HG03139 (cell line): ENCODE measurements around the gene RIPOR3.
"Not testable (repeated sequence)": the region's sequence is repeated elsewhere in the genome, so short reads cannot be mapped to it uniquely, and the experiment has no call there.

ENCODE experiments used
- ATAC-seq: cut with Tn5 transposase; IDR thresholded peaks from one replicate; pipeline ENCODE4 v1.9.1; 2021; ENCODE audit not compliant: unreplicated experiment

The RIPOR3 gene

DNA sequence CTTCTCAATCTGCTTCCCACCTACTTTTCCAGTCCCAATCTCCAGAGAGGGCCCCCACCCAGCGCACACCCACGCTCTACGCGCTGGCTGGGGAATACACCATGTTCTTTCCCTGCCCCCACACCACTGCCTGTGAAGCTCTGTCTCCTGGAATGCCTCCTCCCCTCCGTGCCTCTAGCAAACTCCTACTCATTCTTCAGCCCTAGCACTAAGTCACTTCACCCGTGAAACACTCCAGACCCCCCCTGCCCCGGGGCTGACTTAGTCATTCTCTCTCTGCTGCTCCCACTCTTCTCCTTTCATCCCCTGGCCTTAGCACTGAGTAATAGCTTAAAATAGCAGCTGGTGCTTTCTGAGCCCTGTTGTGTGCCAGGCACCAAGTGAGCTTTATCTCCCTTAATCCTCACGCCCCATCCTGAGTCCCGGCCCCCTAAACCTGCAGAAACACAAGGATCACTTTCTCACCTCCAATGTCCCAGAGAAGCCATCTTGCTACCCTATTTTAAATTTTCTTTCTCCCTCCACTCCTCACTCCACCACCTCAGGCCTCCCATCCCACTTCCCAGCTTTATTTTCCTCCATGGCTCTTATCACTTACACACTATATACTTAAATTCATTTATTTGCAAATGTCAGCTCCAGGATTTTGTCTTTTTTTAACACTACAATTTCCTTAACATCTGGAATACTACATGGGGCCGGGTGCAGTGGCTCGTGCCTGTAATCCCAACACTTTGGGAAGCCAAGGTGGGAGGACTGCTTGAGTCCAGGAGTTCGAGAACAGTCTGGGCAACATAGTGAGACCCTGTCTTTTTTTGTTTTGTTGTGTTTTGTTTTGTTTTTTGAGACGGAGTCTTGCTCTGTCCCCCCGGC, 33.7 kb upstream of the RIPOR3 start:
- no peak for ATAC-seq

DNA sequence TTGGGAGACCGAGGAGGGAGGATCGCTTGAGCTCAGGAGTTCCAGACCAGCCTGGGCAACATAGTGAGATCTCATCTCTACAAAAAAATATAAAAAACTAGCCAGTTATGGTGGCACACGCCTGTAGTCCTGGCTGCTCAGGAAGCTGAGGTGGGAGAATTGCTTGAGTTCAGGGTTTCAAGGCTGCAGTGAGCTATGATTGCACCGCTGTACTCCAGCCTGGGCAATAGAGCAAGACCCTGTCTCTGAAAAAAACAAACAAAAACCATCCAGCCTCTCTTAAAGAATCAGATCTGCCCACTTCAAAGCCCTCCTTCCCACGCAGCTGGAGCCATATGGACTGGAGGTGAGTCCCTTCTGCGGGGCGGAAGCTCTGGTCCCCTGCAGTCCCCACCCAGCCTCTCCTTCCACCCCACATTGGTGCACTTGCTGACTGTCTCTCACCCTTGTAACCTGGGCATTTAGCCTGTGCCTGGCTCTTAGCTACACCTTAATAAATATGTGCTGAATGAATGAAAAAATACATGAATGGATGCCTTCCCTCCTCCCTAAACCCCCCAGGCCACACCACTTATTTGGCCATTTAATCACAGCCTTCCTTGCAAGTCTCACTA, 32.9 kb upstream of the RIPOR3 start:
- ATAC-seq: no peak

DNA sequence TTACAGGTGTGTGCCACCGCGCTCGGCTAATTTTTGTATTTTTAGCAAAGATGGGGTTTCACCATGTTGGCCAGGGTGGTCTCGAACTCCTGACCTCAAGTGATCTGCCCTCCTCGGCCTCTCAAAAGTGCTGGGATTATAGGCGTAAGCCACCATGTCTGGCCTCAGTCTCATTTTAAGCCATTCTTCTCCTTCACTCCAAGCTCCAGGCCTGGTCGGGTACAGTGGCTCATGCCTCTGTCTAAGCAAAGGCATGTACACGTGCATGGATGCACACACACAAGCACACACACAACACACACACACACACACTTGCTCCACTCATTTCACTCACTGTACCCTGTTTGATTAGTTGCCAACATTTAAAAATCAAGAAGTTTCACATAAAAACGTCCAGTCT, 32.3 kb upstream of the RIPOR3 start:
- ATAC-seq: no peak

DNA sequence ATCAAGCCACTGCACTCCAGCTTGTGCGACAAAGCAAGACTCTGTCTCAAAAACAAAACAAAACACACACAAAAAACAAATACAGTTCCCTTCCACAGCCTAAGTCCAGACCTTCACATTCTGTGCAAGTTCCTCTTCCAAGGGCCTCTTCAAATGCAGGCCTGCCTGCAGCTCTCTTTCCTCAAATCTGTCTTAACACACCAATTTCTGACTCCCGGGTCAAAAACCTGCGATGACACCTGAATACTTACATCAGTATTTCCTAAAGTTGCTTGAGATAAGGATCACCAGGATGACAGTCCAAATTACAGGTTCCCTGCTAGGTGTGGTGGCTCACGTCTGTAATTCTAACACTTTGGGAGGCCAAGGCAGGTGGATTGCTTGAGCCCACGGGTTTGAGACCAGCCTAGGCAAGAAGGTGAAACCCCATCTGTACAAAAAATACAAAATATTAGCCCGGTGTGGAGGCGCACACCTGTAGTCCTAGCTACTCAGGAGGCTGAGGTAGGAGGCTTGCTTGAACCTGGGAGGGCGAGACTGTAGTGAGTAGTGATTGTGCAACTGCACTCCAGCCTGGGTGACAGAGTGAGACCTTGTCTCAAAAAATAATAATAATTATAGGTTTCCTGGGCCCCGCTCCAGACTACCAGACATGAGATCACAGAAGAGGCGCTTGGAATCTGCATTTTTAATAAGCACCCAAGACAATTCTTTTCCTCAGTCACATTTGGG, 31.2 kb upstream of the RIPOR3 start:
- no peak for ATAC-seq

DNA sequence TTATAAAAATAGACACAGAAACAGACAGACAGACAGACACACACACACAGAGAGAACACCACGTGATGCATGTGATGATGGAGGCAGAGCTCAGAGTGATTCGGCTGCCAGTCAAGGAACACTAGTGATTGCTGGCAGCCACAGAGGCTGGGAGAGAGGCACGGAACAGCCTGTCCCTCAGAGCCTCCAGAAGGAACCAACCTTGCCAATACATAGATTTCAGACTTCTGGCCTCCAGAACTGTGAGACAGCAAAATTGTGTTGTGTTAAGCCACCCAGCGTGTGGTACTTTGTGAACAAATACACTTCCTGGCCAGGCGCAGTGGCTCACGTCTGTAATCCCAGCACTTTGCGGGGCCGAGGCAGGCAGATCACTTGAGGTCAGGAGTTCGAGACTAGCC, 30.5 kb upstream of the RIPOR3 start:
- no peak for ATAC-seq

DNA sequence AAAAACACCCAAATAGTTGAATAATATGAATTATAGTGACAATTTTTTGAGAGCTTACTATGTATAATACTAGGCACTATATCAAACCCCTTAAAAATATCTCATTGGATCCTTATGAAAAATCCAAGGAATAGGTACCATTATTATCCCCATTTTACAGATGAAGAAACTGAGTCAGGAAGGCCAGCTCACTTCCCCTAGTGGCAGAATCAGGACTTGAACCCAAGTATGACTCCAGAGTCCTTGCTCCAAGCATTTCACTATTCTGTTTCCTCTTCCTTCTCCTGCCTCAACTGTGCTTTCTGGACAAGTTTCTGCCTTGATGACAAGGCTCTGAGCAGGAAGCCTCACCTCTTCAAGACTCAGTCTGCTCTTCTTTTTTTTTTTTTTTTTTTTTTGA, 29.2 kb upstream of the RIPOR3 start:
- ATAC-seq: no peak

DNA sequence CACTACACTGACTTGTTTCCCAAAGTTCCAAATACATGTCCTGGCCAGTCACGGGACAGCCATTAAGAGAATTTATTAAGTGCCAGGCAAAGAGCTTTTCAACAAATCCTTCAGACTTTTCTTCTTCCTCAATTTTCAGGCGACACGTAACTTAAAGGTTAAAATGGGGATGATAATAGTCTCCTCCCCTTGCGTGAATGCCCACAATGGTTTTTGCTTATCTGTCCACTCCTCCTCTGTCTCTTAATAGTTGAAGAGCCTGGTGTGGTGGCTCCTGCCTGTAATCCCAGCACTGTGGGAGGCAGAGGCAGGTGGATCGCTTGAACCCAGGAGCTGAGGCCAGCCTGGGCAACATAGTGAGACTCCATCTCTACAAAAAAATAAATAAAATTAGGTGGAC, 28.7 kb upstream of the RIPOR3 start:
- no peak for ATAC-seq

DNA sequence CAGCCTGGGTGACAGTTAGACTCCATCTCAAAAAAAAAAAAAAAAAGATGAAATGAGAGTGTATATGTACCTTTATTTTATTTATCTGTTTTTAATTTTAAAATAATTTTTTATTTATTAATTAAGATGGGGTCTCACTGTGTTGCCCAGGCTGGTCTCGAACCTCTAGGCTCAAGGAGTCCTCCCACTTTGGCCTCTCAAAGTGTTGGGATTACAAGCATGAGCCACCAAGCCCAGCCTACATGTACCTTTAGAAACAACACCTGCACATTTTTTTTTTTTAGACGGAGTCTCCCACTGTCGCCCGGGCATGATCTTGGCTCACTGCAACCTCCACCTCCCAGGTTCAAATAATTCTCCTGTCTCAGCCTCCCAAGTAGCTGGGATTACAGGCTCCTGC, 28.0 kb upstream of the RIPOR3 start:
- no peak for ATAC-seq

DNA sequence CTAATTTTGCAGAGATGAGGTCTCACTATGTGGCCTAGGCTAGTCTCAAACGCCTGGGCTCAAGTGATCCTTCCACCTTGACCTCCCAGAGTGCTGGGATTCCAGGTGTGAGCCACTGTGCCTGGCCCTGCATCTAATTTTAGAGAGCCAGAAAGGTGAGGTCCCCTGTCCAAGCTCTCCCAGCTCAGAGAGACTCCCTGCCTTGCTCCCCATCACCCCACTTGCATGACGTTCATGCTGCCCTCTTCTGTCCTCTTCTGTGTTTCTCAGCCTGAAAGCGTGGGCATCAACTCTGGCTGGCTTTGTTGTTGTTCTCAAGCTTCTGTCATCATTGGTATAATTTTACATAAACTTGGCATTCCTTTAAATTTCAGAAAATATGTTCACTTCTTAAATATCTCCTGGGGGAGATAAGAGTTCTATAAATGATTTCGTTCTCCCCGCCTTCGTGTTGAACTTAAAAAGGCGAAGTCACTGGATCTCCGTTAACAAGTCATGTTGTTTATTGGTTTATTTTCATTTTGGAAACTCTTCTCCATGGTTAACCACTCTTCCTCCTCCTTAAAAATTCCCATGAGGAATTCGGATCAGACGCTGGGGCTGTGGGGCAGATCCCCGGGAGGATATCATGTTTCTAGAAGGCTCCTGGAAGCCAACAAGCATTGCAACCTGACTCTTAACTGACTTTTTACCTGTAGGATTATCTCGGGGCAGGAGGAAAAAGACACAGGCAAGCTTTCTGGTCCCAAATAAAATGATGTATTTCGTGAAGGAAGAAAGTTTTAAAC, 26.8 kb upstream of the RIPOR3 start:
- ATAC-seq: no peak

DNA sequence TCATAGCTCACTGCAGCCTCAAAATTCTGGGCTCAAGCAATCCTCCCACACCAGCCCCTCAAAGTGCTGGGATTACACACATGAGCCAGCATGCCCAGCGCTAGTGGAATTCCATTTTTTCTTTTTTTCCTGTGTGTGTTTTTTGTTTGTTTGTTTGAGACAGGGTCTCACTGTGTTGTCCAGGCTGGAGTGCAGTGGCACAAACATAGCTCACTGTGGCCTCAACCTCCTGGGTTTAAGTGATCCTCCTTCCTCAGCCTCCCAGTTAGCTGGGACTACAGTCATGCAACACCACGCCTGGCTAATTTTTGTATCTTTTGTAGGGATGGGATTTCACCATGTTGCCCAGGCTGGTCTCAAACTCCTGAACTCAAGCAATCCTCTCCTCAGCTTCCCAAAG, 26.0 kb upstream of the RIPOR3 start:
- no peak for ATAC-seq

DNA sequence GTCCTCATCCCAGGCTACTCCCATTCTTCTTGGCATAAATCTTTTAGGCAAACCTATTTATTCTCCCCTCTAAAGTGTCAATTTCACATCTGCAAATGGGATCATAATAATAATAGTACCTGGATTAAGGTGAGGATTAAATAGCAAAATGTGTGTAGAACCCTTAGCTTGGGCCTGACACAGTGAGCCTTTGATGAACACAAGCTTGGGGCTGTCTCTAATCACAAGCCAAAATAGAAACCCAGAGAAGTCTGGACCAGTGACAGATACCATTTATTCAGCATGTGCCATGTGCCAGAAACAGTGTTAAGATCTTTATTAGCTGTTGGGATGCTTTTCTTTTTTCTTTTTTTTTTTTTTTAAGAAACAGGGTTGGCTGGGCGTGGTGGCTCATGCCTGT, 25.2 kb upstream of the RIPOR3 start:
- ATAC-seq: no peak

DNA sequence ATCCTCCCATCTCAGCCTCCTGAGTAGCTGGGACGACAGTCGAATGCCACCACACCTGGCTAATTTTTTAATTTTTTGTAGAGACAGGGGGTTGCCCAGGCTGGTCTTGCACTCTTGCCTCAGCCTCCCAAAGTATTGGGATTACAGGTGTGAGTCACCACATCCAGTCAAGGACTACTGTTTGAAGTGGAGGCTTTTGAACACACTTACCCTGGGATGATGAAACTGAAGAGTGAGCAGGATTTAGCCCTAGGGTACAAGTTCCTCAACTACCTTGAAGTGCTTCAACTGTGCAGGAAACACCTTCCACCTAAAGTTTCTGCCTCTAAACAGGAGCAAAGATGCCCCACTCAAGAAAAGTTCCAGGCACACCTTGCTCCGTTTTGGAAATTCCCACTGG, 24.4 kb upstream of the RIPOR3 start:
- ATAC-seq: no peak

DNA sequence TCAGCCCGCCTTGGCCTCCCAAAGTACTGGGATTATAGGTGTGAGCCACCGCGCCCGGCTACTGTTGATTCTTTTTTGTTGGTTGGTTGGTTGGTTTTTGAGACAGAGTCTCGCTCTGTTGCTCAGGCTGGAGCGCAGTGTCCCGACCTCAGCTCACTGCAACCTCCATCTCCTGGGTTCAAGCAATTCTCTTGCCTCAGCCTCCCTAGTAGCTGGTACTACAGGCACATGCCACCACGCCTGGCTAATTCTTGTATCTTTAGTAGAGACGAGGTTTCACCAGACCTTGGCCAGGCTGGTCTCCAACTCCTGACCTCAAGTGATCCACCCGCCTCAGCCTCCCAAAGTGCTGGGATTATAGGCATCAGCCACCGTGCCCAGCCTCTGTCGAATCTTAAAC, 23.1 kb upstream of the RIPOR3 start:
- not testable (repeated sequence) for ATAC-seq

DNA sequence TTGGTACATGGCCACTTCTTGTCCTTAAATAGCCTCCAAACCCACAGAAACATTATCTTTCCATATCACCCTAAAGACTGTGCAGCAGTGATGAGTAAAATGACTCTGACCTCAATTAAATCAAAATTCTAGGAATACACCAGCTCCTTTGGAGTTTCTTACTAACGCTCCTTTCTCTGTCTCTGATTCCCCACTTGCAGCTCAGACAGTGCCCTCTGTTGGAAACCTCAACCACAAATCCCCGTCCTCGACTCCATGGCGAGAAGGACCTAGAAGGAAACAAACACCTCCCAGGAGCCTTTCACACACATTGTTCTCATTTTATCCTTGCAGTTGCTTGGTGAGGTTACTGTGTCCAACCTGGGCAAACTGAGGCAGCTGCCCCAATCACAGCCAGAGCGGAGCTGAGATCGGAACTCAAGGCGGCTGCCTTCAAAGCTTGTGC, 22.3 kb upstream of the RIPOR3 start:
- ATAC-seq: no peak

DNA sequence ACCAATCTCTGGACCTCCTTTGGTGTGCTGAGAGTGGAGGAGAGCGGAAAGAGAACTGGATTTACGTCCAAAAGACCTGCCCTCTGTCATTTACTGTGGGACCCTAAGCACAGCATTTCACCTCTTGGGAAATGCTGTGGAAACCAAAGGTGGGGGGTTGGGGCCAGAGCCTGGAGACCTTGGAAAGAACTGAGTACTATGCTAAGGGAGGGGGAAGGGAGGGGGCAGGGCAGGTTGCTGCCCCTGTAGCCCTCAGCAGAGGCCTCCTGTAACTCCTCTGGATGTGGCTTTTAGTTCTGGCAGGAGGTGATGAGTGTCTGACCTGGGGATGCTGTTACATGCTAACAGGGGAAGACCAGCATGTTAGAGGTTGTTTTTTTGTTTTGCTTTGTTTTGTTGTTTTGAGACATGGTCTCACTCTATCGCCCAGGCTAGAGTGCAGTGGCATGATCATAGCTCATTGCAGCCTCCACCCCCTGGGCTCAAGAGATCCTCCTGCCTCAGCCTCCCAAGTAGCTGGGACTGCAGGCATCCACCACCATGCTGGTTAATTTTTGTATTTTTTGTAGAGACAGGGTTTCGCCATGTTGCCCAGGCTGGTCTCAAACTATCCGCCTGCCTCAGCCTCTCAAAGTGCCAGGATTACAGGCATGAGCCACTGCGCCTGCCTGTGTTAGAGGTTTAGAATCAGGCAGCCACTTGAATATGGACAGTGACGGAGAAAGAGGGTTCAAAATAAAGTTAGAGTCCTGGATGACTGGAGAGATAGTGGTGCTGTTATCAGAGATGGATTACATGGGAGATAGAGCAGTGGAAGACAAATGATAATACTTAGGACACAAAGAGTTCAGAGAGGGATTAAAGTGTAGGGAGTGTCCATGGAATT, 21.7 kb upstream of the RIPOR3 start:
- no peak for ATAC-seq

DNA sequence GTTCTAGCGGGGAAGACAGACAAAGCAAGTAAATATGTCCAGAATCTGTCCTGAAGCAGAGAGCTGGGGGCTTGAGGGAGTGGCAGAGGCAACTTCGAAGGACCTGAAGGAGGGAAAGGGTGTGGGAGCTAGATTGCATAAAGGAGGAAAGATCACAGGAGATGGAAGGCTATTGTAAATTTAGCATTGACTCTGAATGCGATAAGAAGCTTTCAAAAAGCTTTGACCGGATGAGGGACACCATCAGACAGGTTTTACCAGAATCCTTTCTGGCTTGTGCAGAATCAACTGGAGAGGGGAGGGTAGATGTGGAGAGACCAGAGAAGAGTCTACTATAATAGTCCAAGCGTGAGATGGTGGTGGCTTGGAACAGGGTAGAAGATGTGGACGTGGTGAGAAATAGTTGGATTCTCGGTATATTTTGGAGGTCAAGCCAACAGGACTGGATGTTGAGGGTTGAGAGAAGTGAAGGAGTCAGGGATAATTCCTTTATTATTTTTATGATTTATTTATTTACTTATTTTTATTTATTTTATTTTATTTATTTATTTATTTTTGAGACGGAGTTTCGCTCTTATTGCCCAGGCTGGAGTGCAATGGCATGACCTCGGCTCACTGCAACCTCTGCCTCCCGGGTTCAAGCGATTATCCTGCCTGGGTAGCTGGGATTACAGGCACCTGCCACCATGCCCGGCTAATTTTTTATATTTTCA, 19.9 kb upstream of the RIPOR3 start:
- no peak for ATAC-seq

DNA sequence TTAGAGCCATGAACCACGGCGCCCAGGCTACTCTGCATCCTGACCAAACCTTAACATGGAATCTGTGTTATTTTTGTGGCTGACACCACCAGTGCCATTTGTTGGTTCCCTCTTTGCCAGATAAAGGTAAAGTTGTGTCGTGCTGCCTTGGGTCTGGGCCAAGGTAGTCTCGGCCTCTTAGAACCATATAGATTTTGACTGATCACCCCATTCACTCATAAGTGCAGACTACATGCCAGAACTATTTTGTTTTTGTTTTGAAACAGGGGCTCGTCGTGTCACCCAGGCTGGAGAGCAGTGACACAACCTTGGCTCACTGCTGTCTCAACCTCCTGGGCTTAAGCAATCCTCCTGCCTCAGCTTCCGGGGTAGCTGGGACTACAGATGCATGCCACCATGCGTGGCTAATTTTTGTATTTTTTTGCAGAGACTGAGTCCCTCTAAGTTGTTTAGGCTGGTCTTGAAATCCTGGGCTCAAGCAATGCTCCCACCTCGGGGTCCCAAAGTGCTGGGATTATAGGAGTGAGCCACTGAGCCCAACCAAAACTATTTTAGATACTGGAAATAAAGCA, 19.2 kb upstream of the RIPOR3 start:
- no peak for ATAC-seq

DNA sequence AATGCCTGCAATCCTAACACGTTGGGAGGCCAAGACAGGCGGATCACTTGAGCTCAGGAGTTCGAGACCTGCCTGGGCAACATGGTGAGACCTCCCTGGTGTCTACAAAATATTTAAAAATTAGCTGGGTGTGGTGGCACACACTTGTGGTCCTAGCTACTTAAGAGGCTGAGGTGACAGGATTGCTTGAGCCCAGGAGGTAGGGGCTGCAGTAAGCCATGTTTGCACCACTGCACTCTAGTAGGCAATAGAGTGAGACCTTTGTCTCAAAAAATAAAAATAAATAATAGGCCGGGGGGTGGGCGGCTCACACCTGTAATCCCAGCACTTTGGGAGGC, 18.3 kb upstream of the RIPOR3 start:
- ATAC-seq: no peak

DNA sequence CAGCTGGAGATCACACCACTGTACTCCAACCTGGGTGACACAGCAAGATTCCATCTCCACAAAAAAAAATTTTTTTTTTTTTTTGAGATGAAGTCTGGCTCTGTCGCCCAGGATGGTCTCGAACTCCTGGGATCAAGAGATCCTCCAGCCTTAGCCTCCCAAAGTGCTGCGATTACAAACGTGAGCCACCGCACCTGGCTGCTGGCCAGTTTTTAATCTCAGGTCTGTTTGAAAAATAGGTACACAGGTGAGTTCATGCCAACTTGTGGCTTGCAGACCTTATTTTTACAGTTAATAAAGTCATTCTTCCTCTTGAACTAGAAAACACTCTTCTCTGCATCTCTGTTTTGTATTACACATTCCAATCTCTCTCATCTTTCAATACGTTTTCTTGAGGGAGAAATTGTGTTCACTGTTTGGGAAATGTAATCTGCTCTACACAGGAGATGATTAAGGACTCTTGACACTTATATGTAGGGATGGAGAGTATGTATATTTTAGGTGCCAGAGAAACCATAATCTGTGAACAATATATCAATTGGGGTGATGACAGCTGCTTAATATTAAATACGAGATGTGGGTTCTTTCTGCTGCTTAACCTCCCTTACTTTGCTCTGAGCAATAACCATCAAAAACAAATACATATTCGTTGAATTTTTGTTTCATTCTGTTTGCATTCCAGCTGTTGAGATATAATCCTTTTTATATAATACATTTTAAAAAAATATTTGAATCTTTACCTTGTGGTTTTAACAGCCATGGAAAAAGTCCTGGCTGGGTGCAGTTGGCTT, 17.7 kb upstream of the RIPOR3 start:
- no peak for ATAC-seq
